Cardiac muscle cell (in vitro differentiated cells and primary cell): ENCODE measurements around the gene OR6C68. TPM values are rescaled to one million over a fixed set of nuclear protein-coding genes. Genes with fewer than 3 reads are reported as not detected.

Source experiments
- polyA plus RNA-seq: library from polyadenylated mRNA; unstranded; fragments of >200 nt; fragmentation: Nextera tagmentation; extraction: Ambion mirVana; gene quantifications from 2 replicates; pipeline ENCODE4 v1.2.1, GENCODE V29; 2016
- total RNA-seq: library from RNA; depleted of rRNA; stranded (reverse); fragments of >200 nt; gene quantifications from 2 replicates; pipeline ENCODE4 v1.2.3, GENCODE V29; 2016

Gene OR6C68
- total and polyA plus RNA-seq, 2 experiments from 2014 or later, result not detected

Other genes with a start within 250 kb of the OR6C68 start
- gene OR6C74, start 247.8 kb upstream of the OR6C68 start, total RNA-seq, result not detected in 2 replicates
- gene OR6C74, start 247.8 kb upstream of the OR6C68 start, polyA plus RNA-seq, result not detected in 2 replicates
- not detected in 2 replicates for gene OR6C6, start 195.8 kb upstream of the OR6C68 start, total RNA-seq
- not detected in 2 replicates for gene OR6C6, start 195.8 kb upstream of the OR6C68 start, polyA plus RNA-seq
- not detected in 2 replicates for gene OR6C1, start 178.0 kb upstream of the OR6C68 start, total RNA-seq
- not detected in 2 replicates for gene OR6C1, start 178.0 kb upstream of the OR6C68 start, polyA plus RNA-seq
- gene OR6C3, start 161.6 kb upstream of the OR6C68 start, total RNA-seq, result not detected in 2 replicates
- gene OR6C3, start 161.6 kb upstream of the OR6C68 start, polyA plus RNA-seq, result not detected in 2 replicates
- gene OR6C75, start 129.4 kb upstream of the OR6C68 start, total RNA-seq, result not detected in 2 replicates
- not detected in 2 replicates for gene OR6C75, start 129.4 kb upstream of the OR6C68 start, polyA plus RNA-seq
- gene OR6C65, start 91.8 kb upstream of the OR6C68 start, total RNA-seq, result not detected in 2 replicates
- not detected in 2 replicates for gene OR6C65, start 91.8 kb upstream of the OR6C68 start, polyA plus RNA-seq
- gene OR6C76, start 66.1 kb upstream of the OR6C68 start, total RNA-seq, result not detected in 2 replicates
- gene OR6C76, start 66.1 kb upstream of the OR6C68 start, polyA plus RNA-seq, result not detected in 2 replicates
- gene OR6C2, start 48.3 kb upstream of the OR6C68 start, total RNA-seq, result not detected in 2 replicates
- not detected in 2 replicates for gene OR6C2, start 48.3 kb upstream of the OR6C68 start, polyA plus RNA-seq
- gene OR6C70, start 22.2 kb upstream of the OR6C68 start, total RNA-seq, result not detected in 2 replicates
- not detected in 2 replicates for gene OR6C70, start 22.2 kb upstream of the OR6C68 start, polyA plus RNA-seq
- not detected in 2 replicates for gene OR6C4, start 57.2 kb downstream of the OR6C68 start, total RNA-seq
- not detected in 2 replicates for gene OR6C4, start 57.2 kb downstream of the OR6C68 start, polyA plus RNA-seq
- not detected in 2 replicates for gene OR2AP1, start 80.1 kb downstream of the OR6C68 start, total RNA-seq
- not detected in 2 replicates for gene OR2AP1, start 80.1 kb downstream of the OR6C68 start, polyA plus RNA-seq
- gene OR10P1, start 144.5 kb downstream of the OR6C68 start, total RNA-seq, result not detected in 2 replicates
- not detected in 2 replicates for gene OR10P1, start 144.5 kb downstream of the OR6C68 start, polyA plus RNA-seq
- 93.9 and 101 TPM in 2 replicates for gene ITGA7, start 215.5 kb downstream of the OR6C68 start, total RNA-seq
- gene ITGA7, start 215.5 kb downstream of the OR6C68 start, polyA plus RNA-seq, result 32.9 and 39.5 TPM in 2 replicates
- 133 and 194 TPM in 2 replicates for gene BLOC1S1, start 223.7 kb downstream of the OR6C68 start, total RNA-seq
- 147 and 159 TPM in 2 replicates for gene BLOC1S1, start 223.7 kb downstream of the OR6C68 start, polyA plus RNA-seq
- 10.1 and 11.2 TPM in 2 replicates for gene RDH5, start 228.0 kb downstream of the OR6C68 start, total RNA-seq
- 6.6 and 12.6 TPM in 2 replicates for gene RDH5, start 228.0 kb downstream of the OR6C68 start, polyA plus RNA-seq
- gene CD63, start 236.6 kb downstream of the OR6C68 start, total RNA-seq, result 268 and 584 TPM in 2 replicates
- gene CD63, start 236.6 kb downstream of the OR6C68 start, polyA plus RNA-seq, result 694 and 1,103 TPM in 2 replicates